GM21723 (cell line): ENCODE results near the gene TMEM255B.
"Not testable (repeated sequence)": the region's sequence is repeated elsewhere in the genome, so short reads cannot be mapped to it uniquely, and the experiment has no call there.

Source experiments
- ATAC-seq: cut with Tn5 transposase; IDR thresholded peaks from one replicate; pipeline ENCODE4 v1.9.1; 2021; ENCODE audit warnings: mild to moderate bottlenecking, moderate library complexity; ENCODE audit not compliant: unreplicated experiment

The TMEM255B gene

DNA sequence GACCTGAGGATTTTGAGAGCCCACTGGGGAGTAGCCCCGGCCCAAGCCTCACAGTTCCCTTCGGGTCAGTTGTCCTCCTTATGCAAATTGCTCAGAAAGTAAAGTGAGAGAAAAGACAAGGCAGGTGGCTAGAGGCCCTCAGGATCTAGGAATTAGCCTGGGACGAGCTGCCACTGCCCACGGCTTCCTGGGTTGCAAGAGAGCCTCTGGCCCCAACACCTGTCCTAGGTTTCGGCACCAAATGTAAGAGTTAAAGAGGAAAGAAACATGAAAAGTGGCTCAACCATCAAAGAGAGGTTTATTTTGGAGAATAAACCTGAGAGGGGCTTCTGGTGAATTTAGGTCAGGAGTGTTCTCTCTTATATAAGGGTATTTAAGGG, 25.6 kb downstream of the TMEM255B start:
- ATAC-seq = no peak

DNA sequence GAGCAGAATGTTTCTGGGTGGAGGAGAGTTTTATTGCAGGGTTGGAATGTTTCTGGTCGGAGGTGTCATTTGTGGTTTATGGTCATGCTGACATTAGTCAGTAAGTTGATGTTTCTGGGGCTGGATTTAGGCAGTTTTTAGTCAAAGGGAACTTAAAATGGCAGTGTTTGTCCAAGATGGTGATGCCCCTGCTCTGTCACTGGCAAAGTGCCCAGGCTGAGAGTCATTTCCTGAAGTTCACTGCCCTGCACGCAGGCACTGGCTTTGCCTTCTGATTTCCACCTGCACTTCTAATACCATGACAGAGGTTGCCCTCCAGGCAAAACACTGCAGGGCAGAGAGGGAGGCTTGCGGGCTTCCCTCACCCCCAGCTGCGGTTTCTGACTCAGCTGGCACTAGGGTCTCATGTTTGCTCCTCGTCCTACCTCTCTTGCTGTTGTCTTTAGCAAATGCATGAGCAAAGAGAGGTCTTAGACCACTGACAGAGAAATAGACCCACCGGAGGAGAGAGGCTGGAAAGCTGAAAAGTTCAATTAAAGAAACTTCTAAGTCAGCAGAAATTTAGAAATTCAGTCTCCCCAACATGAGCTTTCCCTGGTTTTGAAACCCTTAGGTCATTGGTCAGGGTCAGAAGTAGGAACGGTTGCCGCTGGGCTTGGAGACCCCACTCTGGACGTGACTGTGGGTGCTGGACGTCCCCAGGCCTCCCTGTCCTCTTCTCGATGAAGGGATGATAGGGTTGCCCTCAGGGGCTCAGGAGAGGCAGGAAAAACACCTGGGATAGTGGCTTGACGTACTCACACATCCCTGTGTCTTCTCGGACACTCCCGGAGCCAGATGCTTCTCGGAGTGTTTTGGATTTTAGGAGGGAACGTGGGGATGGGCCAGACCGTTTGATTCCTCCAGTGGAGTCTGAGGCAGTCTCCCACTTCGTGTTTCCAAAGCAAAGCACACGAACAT, 26.3 kb downstream of the TMEM255B start:
- no peak for ATAC-seq

DNA sequence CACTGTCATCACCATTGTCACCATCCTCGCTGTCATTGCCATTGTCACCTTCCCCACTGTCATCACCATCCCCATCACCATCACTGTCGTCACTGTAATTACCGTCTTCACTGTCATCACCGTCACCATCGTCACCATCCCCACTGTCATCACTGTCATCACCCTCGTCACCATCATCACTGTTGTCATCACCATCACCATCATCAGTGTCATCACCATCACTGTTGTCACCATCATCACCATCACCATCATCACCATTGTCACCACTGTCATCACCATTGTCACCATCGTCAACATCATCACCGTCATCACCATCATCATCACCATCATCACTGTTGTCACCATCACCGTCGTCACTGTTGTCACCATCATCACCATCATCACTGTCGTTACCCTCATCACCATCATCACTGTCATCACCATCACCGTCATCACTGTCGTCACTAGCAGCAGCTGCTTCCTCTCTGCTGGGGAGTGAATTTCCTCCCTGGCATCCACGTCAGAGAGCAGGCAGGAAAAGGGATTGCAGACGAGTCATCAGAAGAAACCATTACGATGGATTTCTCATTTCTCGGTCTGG, 27.3 kb downstream of the TMEM255B start:
- no peak for ATAC-seq

DNA sequence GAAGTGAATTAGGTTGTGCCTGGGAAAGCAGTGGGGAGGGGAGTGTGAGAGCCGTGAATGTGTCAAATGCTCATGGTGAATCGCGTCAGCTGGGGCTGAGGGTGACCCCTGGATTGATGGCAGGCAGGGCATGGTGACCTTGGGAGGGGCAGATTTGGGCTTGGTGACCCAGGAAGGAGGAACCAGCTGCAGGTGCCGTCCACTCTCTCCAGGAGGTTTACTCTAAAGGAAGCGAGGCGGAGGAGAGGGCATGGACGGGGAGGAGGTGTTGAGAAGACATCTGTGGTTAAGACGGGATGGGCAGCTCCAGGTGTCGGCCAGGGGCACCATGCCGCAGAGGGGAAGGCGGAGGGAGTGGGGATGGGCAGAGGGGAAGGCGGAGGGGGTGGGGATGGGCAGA, 28.7 kb downstream of the TMEM255B start:
- ATAC-seq = no peak

DNA sequence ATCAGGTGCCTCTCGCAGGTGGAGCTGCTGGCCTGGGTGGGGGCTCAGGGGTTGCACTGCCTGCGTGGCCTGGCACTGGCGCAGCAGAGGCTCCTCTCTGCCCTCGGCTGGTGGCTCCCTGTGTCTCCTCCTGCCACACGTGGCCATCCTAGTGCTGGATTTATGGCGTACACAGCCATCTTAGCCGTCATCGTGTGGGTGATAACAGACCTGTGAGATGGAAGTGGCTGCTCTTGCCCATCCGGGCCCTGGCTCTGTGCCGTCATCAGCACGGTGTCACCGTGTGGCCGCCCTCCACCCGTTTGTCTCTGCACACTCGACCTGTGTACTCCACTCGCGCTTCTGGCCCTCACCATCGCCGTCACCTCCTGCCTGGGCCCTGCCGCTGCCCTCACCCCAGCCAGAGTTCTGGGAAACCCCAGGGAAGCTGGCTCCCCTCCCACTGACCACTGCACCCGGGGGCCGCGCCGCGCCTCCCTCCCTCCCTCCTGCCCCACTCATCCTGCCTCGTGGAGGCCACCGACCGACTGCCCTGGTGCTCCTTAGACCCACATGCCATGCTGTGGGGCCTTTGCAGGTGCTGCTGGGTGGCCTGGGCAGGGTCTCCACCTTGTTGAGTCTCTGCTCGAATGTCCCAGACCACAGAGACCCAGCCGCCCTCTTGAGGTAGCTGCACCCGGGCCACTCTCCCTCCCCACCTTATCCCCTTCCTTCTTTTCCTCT, 29.5 kb downstream of the TMEM255B start:
- no peak for ATAC-seq

DNA sequence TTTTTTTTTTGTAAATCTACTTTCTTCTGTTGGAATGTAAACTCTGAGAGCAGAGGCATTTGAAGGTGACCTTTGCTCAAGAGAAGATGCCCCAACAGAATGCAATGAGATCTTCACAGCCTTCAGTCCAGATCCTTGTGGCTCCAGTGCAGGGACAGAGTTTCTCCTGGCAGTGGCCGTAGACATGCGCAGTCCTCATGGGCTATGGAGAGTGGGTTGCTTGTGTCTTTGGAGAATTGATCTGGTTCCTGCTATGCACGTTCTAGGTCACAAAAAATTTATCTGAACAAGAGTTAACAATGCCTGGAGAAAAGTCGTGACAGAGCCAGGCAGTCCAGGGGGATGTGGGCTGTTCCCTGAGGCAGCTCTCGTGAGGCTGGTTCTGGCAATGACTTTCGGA, 30.1 kb downstream of the TMEM255B start:
- ATAC-seq = no peak

DNA sequence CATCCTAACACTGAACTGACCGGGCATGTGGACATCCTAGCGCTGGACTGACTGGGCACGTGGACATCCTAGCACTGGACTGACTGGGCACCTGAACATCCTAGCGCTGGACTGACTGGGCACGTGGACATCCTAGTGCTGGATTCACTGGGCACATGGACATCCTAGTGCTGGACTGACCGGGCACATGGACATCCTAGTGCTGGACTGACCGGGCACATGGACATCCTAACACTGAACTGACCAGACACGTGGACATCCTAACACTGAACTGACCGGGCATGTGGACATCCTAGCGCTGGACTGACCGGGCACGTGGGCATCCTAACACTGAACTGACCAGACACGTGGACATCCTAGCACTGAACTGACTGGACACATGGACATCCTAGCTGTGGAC, 30.9 kb downstream of the TMEM255B start:
- not testable (repeated sequence) for ATAC-seq

DNA sequence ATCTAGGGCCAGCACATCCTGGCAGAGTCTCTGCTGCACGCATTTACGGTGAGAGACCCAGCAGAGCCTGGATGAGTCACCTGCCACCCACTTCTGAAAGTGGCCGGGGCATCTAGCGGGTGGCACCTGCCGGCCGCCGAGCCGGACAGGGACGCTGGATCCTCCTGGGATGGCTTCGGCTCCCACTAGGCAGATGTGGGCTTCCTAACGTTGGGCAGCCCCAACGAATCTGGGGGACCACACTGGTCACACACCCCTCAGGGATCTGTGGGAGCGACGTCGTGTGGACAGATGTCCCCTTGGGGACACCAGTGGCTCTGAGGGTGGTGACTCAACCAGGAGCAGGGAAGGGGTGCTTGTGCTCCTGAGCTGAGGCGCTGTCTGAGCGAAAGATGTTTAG, 32.2 kb downstream of the TMEM255B start:
- no peak for ATAC-seq

DNA sequence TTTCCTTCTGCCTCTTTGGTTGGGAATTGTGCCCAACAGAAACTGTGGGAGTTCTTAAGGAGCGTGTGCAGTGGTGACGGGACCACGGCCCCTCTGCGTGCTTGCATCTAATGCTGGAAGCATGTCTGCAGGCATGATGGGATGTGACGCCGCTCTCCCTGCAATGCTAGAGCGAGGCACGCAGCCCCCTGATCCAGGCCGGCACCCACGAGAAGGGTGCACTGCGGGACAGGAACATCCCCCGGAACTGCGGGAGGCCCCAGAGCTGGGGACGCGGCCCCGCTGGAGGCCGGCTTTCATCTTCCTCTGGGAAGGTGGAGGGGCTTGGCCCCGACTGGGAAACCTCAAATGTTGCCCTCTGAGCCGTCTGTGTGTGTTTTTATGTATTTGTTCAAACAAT, 32.7 kb downstream of the TMEM255B start:
- ATAC-seq = no peak

DNA sequence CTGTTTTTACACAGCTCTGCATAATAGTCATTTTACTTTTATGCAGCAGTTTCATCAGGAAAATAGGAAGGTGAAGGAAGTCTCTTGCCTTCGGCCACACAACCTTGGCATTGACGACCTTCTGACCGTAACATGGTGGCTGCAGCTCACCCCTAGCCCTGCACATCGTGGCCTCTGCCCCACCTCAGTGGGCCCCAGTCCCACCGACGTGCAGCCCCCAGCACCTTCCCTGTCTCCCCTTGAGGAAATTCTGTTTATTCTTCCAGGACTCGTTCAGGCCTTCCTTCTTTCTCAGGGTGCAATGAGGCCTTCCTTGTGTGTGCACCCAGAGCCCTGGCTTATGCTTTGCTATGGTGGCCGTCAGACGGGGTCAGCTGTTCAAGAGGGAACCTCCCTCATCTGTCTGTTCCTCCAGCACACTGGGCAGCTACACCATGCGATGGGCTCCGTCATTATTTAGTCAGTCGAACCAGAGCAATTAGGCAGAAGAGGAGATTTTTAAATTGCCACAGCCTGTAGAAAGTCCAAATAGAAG, 33.3 kb downstream of the TMEM255B start:
- ATAC-seq = no peak

DNA sequence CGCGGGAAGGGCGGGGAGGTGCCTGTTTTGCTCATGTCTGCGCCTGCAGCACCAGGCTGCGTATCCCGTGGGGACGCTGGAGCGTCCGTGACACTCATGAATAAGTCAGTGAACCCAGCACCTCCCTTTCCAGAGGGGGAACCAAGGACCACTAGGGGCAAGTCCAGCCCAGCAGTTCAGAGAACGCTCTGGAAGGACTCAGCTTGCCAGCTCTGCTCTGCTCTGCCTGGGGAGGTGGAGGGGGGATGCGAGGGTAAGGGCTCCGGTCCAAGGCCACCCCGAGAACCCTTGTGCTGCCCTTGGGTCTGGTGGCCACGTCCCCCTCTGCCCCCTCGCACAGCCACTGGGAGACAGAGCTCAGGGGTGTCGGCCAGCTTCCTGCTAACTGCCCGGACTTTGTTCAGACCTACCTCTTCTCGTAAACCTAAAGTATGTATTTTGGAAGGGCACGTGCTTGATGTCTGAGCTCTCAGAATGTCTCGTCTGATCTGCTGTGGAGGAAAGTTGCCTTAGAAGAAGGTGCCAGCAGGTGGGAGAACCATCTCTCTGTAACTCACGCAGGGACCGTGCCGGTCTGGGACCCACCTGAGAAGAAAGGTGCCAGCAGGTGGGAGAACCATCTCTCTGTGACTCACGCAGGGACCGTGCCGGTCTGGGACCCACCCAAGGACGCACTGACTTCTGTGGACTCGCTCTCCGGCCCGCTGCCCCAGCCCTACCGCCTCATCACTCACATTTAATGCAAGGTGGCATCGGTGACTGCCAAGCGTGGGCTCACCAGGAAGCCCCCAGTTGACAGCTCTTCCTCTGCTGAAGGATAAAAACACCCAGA, 34.1 kb downstream of the TMEM255B start:
- ATAC-seq = no peak

DNA sequence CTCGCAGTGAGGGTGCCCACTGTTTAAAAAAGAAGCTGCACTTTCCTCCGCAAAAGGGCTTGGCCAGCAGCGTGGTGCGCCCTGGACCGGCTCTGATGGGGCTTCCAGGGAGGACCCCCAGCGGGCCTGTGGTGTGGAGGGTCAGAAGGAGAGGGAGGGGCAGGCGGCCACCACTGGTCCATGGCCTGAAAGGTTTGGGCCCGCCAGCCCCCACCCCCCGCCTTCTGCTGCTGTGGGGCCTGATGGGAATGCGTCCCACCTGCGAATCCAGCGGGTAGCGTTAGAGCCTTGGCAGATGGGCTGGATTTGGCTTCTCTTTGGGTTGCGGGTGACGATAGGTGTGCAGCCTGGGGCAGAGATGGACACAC, 34.7 kb downstream of the TMEM255B start:
- ATAC-seq = no peak

DNA sequence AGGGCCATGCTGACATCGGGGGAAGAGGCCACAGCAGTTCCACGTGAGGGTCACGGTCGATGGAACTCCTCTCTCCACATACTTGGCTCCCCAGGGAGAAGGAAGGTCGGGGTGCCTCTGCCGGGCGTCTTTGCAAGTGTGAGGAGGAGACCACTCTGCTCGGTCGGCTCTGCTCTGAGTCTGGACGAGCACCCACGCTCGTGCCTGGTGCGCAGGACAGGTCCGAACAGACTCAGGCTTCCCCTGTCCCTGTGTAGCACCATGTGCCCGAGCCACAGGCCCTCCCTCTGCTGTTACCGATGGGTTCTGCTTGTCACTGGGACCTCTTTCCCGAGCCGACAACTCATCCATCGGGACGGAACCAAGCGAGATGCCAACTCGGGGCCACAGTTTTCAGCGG, 35.1 kb downstream of the TMEM255B start:
- no peak for ATAC-seq

DNA sequence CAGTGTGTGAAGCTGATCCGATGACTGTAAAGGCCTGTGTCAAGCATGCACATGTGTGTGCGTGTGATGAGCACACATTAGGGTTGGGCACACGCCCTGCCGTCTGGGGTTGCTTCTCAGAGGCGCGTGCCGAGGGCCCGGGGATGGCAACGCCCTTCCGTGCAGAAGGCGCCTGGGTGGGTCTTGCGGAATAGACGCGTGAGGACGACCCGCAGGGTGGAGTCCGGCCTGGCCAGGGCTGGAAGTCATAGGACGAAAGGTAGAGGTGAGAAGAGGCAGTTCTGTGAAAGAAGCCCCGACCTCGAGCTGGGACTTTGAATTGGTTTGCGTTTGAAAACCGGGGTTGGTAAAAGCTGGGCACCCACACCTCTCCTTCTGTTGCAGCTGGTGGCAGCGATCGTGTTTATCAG, 35.7 kb downstream of the TMEM255B start:
- ATAC-seq = no peak

DNA sequence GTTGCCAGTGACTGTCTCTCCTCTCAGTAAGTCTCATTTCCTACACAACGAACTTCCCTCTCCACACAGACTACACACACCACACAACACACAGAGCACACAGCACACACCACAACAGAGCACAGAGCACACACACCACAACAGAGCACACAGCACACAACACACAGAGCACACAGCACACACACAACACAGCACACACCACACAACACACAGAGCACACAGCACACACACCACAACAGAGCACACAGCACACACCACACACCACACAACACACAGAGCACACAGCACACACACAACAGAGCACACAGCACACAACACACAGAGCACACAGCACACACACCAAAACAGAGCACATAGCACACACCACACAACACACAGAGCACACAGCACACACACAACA, 36.3 kb downstream of the TMEM255B start:
- not testable (repeated sequence) for ATAC-seq

DNA sequence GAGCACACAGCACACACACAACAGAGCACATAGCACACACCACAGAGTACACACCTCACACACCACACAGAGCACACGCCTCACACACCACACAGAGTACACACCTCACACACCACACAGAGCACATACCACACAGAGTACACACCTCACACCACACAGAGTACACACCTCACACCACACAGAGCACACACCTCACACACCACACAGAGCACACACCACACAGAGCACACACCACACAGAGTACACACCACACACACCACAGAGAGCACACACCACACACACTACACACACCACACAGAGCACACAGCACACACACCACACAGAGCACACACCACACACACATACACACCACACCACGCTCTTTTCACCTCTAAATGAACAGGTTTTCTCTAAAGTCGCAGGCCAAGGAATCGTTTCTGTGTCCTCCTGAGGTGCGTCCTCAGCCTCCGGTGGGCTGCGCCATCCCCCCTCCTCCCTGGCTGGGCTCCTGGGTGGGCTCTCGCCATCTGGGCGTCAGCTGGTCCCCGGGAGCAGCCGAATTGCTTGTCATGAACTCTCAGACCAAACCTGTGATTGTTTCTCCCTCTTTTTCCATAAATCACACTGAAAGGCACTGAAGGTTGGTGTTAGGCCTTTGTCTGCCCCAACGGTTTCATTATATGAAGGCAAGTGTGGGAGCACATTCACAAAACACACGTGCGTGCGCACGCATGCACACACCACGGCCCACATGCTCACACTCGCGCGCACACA, 37.4 kb downstream of the TMEM255B start:
- no peak for ATAC-seq

DNA sequence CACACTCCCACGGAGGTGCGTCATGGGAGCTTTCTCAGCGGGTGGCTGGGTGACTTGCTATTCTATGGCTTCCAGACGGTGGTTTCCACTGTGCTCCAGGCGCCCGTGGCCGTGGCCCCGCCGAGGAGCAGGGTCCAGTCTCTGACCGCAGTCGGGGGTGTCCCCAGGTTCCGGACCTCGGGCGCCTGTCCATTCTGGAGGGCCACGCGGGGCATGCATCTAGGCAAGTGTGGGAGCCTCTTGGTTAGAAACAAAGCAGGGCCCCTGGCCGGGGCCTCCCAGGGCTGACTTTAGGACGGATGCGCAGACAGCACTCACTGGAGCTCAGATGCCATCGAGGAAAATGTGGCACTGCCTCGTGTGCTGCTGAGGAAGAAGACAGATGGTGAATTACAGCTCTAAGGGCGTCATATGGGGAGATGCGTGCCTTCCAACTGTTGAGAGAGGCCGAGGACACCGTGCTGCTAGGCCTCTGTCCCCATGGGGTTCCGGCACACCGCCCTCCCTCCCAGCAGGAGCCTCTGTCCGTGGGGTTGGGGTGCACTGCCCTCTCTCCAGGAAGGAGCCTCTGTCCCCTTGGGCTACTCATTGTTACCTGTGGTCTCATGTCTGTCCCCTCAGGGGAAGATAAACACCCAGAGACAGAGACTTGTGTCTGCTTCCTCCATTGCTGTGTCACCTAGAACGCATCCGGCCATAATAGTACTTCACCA, 38.1 kb downstream of the TMEM255B start:
- ATAC-seq = no peak

DNA sequence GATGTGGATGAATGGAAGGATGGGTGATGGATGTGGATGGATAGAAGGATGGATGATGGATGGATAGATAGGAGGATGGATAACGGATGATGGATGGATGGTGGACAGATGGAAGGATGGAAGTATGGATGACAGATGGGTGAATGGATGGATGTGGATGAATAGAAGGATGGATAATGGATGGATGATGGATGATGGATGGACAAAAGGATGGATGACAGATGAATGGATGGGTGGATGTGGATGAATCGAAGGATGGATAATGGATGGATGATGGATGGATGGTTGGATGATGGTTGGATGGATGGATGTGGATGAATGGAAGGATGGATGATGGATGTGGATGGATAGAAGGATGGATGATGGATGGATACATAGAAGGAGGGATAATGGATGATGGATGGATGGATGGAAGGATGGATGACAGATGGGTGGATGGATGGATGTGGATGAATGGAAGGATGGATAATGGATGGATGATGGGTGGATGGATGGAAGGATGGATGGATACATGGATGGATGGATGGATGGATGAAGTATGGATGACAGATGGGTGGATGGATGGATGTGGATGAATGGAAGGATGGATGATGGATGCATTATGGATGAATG, 39.3 kb downstream of the TMEM255B start:
- ATAC-seq = no peak

DNA sequence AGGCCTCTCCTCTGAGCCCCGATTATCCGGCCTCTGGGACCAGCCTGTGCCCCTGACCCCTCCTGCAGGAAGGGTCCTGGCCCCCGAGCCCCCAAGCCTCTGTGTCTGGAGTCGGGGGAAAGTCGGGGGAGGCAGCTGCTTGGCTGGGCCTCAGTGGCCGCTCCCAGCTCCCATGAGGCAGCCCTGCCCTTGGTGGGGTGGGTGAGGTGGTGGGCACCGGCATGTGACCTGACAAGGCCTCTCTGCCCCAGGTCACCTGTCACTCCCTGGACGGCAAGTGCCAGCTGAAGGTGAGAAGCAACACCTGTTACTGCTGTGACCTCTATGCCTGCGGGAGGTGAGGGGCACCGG, 41.5 kb downstream of the TMEM255B start:
- no peak for ATAC-seq
